OCI-LY1 (cell line): ENCODE data around the gene RAD51B.

Experiments used
- EZH2 ChIP-seq: fragments of 200-600 bp; sonication (generic), shearing (Covaris generic); IDR thresholded peaks from 2 replicates; pipeline ENCODE4 v1.8.0; 2017; ENCODE audit warnings: borderline replicate concordance, mixed run types, mild to moderate bottlenecking, antibody characterized with exemption, low read length, moderate library complexity, mixed read lengths
- TF ChIP-seq, protein P1 (sequence below): fragments of 200-600 bp; sonication (generic), shearing (Covaris generic); IDR thresholded peaks from 2 replicates; pipeline ENCODE4 v1.5.1; 2017; ENCODE audit warnings: mild to moderate bottlenecking, antibody characterized with exemption, low read length, moderate library complexity, mixed read lengths

DNA sequence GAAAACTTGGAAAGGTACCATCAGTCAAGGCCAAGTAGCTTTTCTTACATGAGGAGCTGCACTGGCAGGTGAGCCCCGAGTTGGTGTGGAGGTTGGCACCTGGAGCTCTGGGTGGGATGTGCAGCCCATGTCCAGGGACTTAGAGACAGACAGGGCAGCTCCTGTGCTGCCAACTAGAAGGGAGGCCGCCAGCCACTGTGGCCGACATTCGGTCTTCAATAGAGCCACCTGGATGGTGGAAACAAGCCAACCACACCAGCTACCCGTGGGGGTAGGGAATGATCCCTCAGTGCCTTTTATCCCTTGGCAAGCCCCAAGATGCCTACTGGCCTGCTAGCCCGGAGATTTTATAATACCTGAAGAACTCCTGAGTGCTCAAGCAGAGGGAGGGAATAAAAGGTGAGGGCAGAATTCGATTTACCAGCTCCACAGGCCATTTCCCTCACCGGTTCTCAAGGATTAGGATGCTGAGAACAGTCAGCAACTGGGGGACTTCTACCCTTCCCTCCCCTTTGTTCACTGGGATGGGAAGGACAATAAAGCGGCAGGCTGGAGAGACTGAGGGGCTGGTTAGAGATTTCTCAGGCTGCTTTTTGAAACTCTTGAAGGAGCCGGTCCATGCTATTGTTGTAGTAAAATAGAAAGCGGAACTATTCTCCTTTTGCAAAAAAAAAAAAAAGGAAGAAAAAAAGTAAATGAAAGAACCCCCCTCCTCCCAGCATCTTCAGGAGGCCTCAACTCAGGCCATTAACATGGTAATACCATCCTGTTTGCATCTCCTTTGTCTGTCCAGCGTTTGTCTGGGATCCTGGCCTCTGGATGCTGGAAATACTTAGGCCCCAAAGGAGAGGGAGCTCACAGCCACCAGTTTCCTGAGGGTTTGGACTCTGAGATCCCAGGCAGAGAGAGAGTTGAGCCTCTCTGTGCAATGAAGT, 651.7 kb downstream of the RAD51B start:
- TF ChIP-seq, protein P1, sequence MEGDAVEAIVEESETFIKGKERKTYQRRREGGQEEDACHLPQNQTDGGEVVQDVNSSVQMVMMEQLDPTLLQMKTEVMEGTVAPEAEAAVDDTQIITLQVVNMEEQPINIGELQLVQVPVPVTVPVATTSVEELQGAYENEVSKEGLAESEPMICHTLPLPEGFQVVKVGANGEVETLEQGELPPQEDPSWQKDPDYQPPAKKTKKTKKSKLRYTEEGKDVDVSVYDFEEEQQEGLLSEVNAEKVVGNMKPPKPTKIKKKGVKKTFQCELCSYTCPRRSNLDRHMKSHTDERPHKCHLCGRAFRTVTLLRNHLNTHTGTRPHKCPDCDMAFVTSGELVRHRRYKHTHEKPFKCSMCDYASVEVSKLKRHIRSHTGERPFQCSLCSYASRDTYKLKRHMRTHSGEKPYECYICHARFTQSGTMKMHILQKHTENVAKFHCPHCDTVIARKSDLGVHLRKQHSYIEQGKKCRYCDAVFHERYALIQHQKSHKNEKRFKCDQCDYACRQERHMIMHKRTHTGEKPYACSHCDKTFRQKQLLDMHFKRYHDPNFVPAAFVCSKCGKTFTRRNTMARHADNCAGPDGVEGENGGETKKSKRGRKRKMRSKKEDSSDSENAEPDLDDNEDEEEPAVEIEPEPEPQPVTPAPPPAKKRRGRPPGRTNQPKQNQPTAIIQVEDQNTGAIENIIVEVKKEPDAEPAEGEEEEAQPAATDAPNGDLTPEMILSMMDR = no peak
- no peak for TF ChIP-seq EZH2
